BLaER1 treated with 17β-estradiol and CSF1 and Interleukin-3, amounts not matched to agents 10 nM and 100 nM (cell line): ENCODE data around the gene PF4V1.
A peak's percentile ranks its signal among the peaks of the same experiment; 100 is the strongest.

Experiments used
- H3K27ac ChIP-seq, 11 experiments: shearing (Covaris generic); formaldehyde crosslinking; 2 replicates each; pipeline ENCODE4 v1.8.1; 2022
- H3K27me3 ChIP-seq, 11 experiments: shearing (Covaris generic); formaldehyde crosslinking; 2 replicates each; pipeline ENCODE4 v1.8.1; 2022
- H3K36me3 ChIP-seq, 11 experiments: shearing (Covaris generic); formaldehyde crosslinking; 2 replicates each; pipeline ENCODE4 v1.8.1; 2022
- H3K4me1 ChIP-seq, 10 experiments: shearing (Covaris generic); formaldehyde crosslinking; 2 replicates each; pipeline ENCODE4 v1.8.1; 2022
- H3K4me2 ChIP-seq, 11 experiments: shearing (Covaris generic); formaldehyde crosslinking; 2 replicates each; pipeline ENCODE4 v1.8.1; 2022
- H3K4me3 ChIP-seq, 10 experiments: shearing (Covaris generic); formaldehyde crosslinking; 2 replicates each; pipeline ENCODE4 v1.8.1; 2022
- H3K9ac ChIP-seq, 11 experiments: shearing (Covaris generic); formaldehyde crosslinking; 2 replicates each; pipeline ENCODE4 v1.8.1; 2022
- H3K9me3 ChIP-seq, 11 experiments: shearing (Covaris generic); formaldehyde crosslinking; replicated peaks in 1 of 11; 2 replicates each; pipeline ENCODE4 v1.8.1; 2022
- H4K20me1 ChIP-seq, 11 experiments: shearing (Covaris generic); formaldehyde crosslinking; 2 replicates each; pipeline ENCODE4 v1.8.1; 2022
- Cebpa-rat ChIP-seq, 11 experiments: shearing (Covaris generic); IDR thresholded peaks; 2 replicates each; pipeline ENCODE4 v1.8.1; 2022

PF4V1 gene

GRCh38 chr4:73869130-73870055 is 16.3 kb downstream of the PF4V1 start, which contains the start of gene CXCL1:
TSS of gene CXCL1 (plus strand) at chr4:73869393. CDS start at chr4:73869471, 78 bp downstream.
- H3K4me2 ChIP-seq = peak within 1 kb of the TSS in 3 of 11 experiments; percentile 9 to 50 (median 24); a peak in 3 of 22 replicates
- no peak for TF ChIP-seq Cebpa-rat (IDR thresholded peaks at IDR 0.05)
- 0 out of 22 replicates have a peak within 1 kb of the TSS, but pooled peaks of 1 of the 11 experiments have one; percentile 2 for H3K9ac ChIP-seq
- H3K4me1 ChIP-seq = peaks cover 0 to 96% (median 24%) of the 10 kb centered on the region in 10 experiments; a peak in 16 of 20 replicates
- H3K9me3 ChIP-seq = peaks cover 0 to 47% (median 10%) of the 10 kb centered on the region in 11 experiments; a peak in 15 of 22 replicates
- H3K27ac ChIP-seq = peak within 1 kb of the TSS in 3 of 11 experiments; percentile 37 to 89 (median 86); a peak in 6 of 22 replicates
- no peak within 1 kb of the TSS for H3K4me3 ChIP-seq
- H3K27me3 ChIP-seq = no peaks in the 10 kb centered on the region
- H4K20me1 ChIP-seq = no peaks in the 10 kb centered on the region
- 0 out of 22 replicates have a peak, but pooled peaks cover 0 to 4% (median 0%) of the 10 kb centered on the region in 11 experiments for H3K36me3 ChIP-seq

DNA sequence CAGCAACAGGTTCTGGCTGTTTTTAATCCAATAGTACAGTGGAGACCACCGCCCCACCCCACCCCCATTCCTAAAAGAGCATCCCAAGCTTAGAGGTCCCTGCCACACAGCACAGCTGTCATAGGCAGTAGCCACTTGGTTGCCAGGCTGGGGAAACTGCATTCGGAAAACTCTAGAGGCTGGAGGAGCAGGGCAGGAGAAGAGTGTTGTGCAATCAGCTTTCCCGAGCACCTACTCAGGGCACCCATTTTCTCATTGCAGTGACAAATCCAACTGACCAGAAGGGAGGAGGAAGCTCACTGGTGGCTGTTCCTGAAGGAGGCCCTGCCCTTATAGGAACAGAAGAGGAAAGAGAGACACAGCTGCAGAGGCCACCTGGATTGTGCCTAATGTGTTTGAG is 17.2 kb downstream of the PF4V1 start:
- H3K36me3 ChIP-seq = 0 out of 22 replicates have a peak, but pooled peaks cover 0 to 4% (median 0%) of the 10 kb centered on the region in 11 experiments
- H3K9me3 ChIP-seq = peaks cover 0 to 55% (median 10%) of the 10 kb centered on the region in 11 experiments; a peak in 15 of 22 replicates
- no peak overlapping the region for H3K4me3 ChIP-seq
- 0 out of 22 replicates have a peak overlapping the region, but pooled peaks of 1 of the 11 experiments have one; percentile 2 for H3K9ac ChIP-seq
- peaks cover 0 to 96% (median 27%) of the 10 kb centered on the region in 10 experiments; a peak in 16 of 20 replicates for H3K4me1 ChIP-seq
- H3K27me3 ChIP-seq = no peaks in the 10 kb centered on the region
- peak overlapping the region in 3 of 11 experiments; percentile 9 to 50 (median 24); a peak in 3 of 22 replicates for H3K4me2 ChIP-seq
- peak in 2 of 11 experiments; percentile 13 to 40; a peak in 1 of 22 replicates for TF ChIP-seq Cebpa-rat (IDR thresholded peaks at IDR 0.05)
- H3K27ac ChIP-seq = peak overlapping the region in 3 of 11 experiments; percentile 18 to 89 (median 86); a peak in 5 of 22 replicates
- no peaks in the 10 kb centered on the region for H4K20me1 ChIP-seq

DNA sequence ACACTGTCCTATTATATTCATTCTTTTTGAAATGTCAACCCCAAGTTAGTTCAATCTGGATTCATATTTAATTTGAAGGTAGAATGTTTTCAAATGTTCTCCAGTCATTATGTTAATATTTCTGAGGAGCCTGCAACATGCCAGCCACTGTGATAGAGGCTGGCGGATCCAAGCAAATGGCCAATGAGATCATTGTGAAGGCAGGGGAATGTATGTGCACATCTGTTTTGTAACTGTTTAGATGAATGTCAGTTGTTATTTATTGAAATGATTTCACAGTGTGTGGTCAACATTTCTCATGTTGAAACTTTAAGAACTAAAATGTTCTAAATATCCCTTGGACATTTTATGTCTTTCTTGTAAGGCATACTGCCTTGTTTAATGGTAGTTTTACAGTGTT is 17.7 kb downstream of the PF4V1 start:
- Histone ChIP-seq H3K9me3 (peaks cover 0 to 60% (median 10%) of the 10 kb centered on the region in 11 experiments; a peak in 15 of 22 replicates), H3K4me3 (no peak overlapping the region), H3K27me3 (no peaks in the 10 kb centered on the region), H3K4me2 (peak overlapping the region in 2 of 11 experiments; percentile 24 to 50; a peak in 2 of 22 replicates), H3K4me1 (peaks cover 0 to 97% (median 27%) of the 10 kb centered on the region in 10 experiments; a peak in 16 of 20 replicates), H4K20me1 (no peaks in the 10 kb centered on the region), H3K9ac (no peak overlapping the region), H3K36me3 (0 out of 22 replicates have a peak, but pooled peaks cover 0 to 4% (median 0%) of the 10 kb centered on the region in 11 experiments), H3K27ac (peak overlapping the region in 4 of 11 experiments; percentile 18 to 89 (median 86); a peak in 5 of 22 replicates)
- no peak for TF ChIP-seq Cebpa-rat (IDR thresholded peaks at IDR 0.05)

GRCh38 chr4:73871511-73872310 is 18.6 kb downstream of the PF4V1 start:
- Histone ChIP-seq H3K9ac (peak overlapping the region in 2 of 11 experiments; percentile 38 to 63; a peak in 2 of 22 replicates), H3K4me2 (peak overlapping the region in 8 of 11 experiments; percentile 40 to 71 (median 62); a peak in 13 of 22 replicates), H3K27me3 (no peaks in the 10 kb centered on the region), H3K4me3 (no peak overlapping the region), H3K27ac (peak overlapping the region in 9 of 11 experiments; percentile 41 to 89 (median 71); a peak in 20 of 22 replicates), H3K4me1 (peaks cover 0 to 90% (median 27%) of the 10 kb centered on the region in 10 experiments; a peak in 16 of 20 replicates), H3K36me3 (0 out of 22 replicates have a peak, but pooled peaks cover 0 to 4% (median 0%) of the 10 kb centered on the region in 11 experiments), H4K20me1 (no peaks in the 10 kb centered on the region), H3K9me3 (peaks cover 0 to 68% (median 10%) of the 10 kb centered on the region in 11 experiments; a peak in 15 of 22 replicates)
- no peak for TF ChIP-seq Cebpa-rat (IDR thresholded peaks at IDR 0.05)

DNA sequence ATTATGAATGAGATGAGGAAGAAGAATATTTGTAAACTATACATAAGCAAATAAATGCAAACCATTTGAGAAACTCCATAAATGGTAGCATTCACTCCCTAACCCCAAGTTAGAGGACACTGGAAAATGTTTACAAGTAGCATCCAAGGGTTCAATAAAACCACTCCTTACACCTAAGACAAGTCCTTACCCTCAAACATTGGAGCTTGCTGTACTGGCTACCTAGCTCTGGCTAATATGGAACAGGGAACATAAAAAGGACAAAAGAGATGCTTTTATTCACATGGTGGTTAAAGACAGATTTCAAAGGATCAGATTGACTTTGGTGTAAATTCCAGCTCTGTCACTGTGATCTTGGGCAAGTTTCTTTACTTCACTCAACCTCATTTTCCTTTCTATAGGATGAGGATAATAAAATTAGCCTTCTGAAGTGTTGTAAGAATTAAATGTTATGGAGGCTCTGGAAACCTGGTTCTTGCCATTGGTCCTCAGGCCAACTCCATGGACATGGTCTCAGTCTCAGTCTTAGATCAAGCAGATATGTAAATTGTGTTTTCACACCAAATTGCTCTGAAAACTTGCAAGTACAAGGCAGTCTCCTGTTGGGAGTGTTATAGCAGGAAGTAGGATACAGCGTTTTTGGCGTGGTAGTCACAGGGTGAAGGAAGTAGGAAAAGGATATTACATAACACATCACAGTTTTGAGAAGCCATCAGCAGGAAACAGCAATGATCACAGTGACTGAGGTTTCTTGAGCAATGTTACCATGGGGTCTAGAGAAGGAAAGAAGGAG is 19.4 kb downstream of the PF4V1 start:
- Histone ChIP-seq H4K20me1 (no peaks in the 10 kb centered on the region), H3K27ac (peak overlapping the region in 10 of 11 experiments; percentile 41 to 89 (median 70); a peak in 21 of 22 replicates)

DNA sequence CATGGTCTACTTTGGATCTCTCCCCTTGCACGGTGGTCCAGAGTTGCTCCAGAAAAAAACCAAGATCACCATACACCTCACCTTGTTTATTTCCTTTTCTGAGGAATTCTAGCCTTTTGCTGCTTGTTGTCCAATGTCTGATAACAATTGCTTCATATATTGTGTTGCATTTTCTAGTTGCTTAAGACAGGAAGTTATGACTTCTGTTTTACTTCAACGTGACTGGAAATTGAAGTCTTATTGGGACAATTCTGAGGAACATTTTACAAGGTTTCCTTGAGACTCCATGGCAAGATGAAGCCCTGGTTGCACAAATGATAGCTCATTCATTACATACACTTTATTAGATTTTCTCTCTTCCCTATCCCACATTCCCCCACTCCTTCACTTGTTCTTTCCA is 21.3 kb downstream of the PF4V1 start:
- TF ChIP-seq Cebpa-rat (IDR thresholded peaks at IDR 0.05) = no peak; a peak in 1 of 22 replicates
- peak overlapping the region in 5 of 11 experiments; percentile 8 to 49 (median 21); a peak in 8 of 22 replicates for H3K4me2 ChIP-seq
- H3K4me3 ChIP-seq = peak overlapping the region in 2 of 10 experiments; percentile 10 to 11; a peak in 1 of 20 replicates
- no peaks in the 10 kb centered on the region for H3K27me3 ChIP-seq
- no peaks in the 10 kb centered on the region for H4K20me1 ChIP-seq
- peaks cover 0 to 66% (median 27%) of the 10 kb centered on the region in 10 experiments; a peak in 16 of 20 replicates for H3K4me1 ChIP-seq
- H3K9me3 ChIP-seq = peaks cover 0 to 80% (median 5%) of the 10 kb centered on the region in 11 experiments; a peak in 15 of 22 replicates
- H3K9ac ChIP-seq = peak overlapping the region in 1 of 11 experiments; percentile 28; a peak in 1 of 22 replicates
- H3K27ac ChIP-seq = peak overlapping the region in 8 of 11 experiments; percentile 30 to 89 (median 75); a peak in 14 of 22 replicates
- H3K36me3 ChIP-seq = 0 out of 22 replicates have a peak, but pooled peaks cover 0 to 4% (median 0%) of the 10 kb centered on the region in 11 experiments

More for the DNA sequence above, 19.4 kb downstream of the PF4V1 start:
- peak overlapping the region in 3 of 11 experiments; percentile 63 to 71 (median 65); a peak in 6 of 22 replicates for H3K9ac ChIP-seq
- peaks cover 0 to 73% (median 10%) of the 10 kb centered on the region in 11 experiments; a peak in 15 of 22 replicates for H3K9me3 ChIP-seq
- H3K4me1 ChIP-seq = peaks cover 0 to 83% (median 27%) of the 10 kb centered on the region in 10 experiments; a peak in 16 of 20 replicates
- TF ChIP-seq Cebpa-rat (IDR thresholded peaks at IDR 0.05) = peak in 7 of 11 experiments; percentile 14 to 55 (median 43); a peak in 7 of 22 replicates
- no peaks in the 10 kb centered on the region for H3K27me3 ChIP-seq
- peak overlapping the region in 1 of 10 experiments; percentile 9; a peak in 1 of 20 replicates for H3K4me3 ChIP-seq
- peak overlapping the region in 10 of 11 experiments; percentile 17 to 71 (median 58); a peak in 18 of 22 replicates for H3K4me2 ChIP-seq
- 0 out of 22 replicates have a peak, but pooled peaks cover 0 to 4% (median 0%) of the 10 kb centered on the region in 11 experiments for H3K36me3 ChIP-seq
